Smooth muscle cell (in vitro differentiated cells): ENCODE results near the gene MRFAP1. TPM values are rescaled to one million over a fixed set of nuclear protein-coding genes. Genes with fewer than 3 reads are reported as not detected.

Experiments
- DNase-seq: peaks from one replicate; lab custom pipeline; 2025; ENCODE audit not compliant: unreplicated experiment; lab: John Stamatoyannopoulos, UW
- H2AFZ ChIP-seq: fragments of 200-600 bp; sonication (generic); 2 replicates; pipeline ENCODE4 v1.6.0; 2016; ENCODE audit warnings: antibody characterized with exemption, low read depth, mild to moderate bottlenecking
- H3F3A ChIP-seq: fragments of 200-600 bp; sonication (generic); 2 replicates; pipeline ENCODE4 v1.6.0; 2017; ENCODE audit warnings: antibody characterized with exemption, low read depth
- H3K27ac ChIP-seq: fragments of 200-600 bp; sonication (generic); 2 replicates; pipeline ENCODE4 v1.5.1; 2016; ENCODE audit warnings: low read depth, mild to moderate bottlenecking
- H3K27me3 ChIP-seq: fragments of 200-600 bp; sonication (generic); 2 replicates; pipeline ENCODE4 v1.6.1; 2016; ENCODE audit warnings: low read depth, mild to moderate bottlenecking
- H3K36me3 ChIP-seq: fragments of 200-600 bp; sonication (generic); 2 replicates; pipeline ENCODE4 v1.5.1; 2016; ENCODE audit warnings: low read depth
- H3K4me1 ChIP-seq: fragments of 200-600 bp; sonication (generic); 2 replicates; pipeline ENCODE4 v1.5.1; 2016; ENCODE audit warnings: low read depth
- H3K4me2 ChIP-seq: fragments of 200-600 bp; sonication (generic); 2 replicates; pipeline ENCODE4 v1.6.0; 2016; ENCODE audit warnings: mild to moderate bottlenecking
- H3K4me3 ChIP-seq: fragments of 200-600 bp; sonication (generic); 2 replicates; pipeline ENCODE4 v1.5.1; 2016; ENCODE audit warnings: mild to moderate bottlenecking
- H3K79me2 ChIP-seq: fragments of 200-600 bp; sonication (generic); 2 replicates; pipeline ENCODE4 v1.6.0; 2016; ENCODE audit warnings: low read depth, mild to moderate bottlenecking
- H3K9ac ChIP-seq: fragments of 200-600 bp; sonication (generic); 2 replicates; pipeline ENCODE4 v1.6.0; 2016; ENCODE audit warnings: low read depth
- H3K9me3 ChIP-seq: fragments of 200-600 bp; sonication (generic); replicated peaks from 2 replicates; pipeline ENCODE4 v1.5.1; 2016; ENCODE audit warnings: low read depth
- H4K20me1 ChIP-seq: fragments of 200-600 bp; sonication (generic); 2 replicates; pipeline ENCODE4 v1.6.0; 2016; ENCODE audit warnings: low read depth
- CTCF ChIP-seq: fragments of 200-600 bp; sonication (generic); IDR thresholded peaks from 2 replicates; pipeline ENCODE4 v1.5.1; 2017; ENCODE audit warnings: borderline replicate concordance, mild to moderate bottlenecking, antibody characterized with exemption; ENCODE audit not compliant: insufficient read depth, poor library complexity, severe bottlenecking
- WGBS: methylation state at CpG from one replicate; pipeline ENCODE4 v1.1.7; 2016; ENCODE audit warnings: low lambda C conversion rate; 5-methylcytosine and 5-hydroxymethylcytosine counted together
- polyA plus RNA-seq: library from polyadenylated mRNA; unstranded; fragments of >200 nt; fragmentation: Nextera tagmentation; extraction: Ambion mirVana; gene quantifications from 2 replicates; pipeline ENCODE4 v1.2.1, GENCODE V29; 2016
- total RNA-seq: library from RNA; depleted of rRNA; stranded (reverse); fragments of >200 nt; gene quantifications from 2 replicates; pipeline ENCODE4 v1.2.3, GENCODE V29; 2014

Gene MRFAP1
- total and polyA plus RNA-seq, 2 experiments from 2014 or later = 165 to 206 TPM

GRCh38 chr4:6665320-6665654, 24.8 kb downstream of the MRFAP1 start:
- no peak for TF ChIP-seq CTCF
- Histone ChIP-seq H3K9ac (no peak overlapping the region), H3K4me3 (no peak overlapping the region), H3K27me3 (no peaks in the 10 kb centered on the region), H3K9me3 (no peaks in the 10 kb centered on the region), H3K4me2 (no peak overlapping the region), H2AFZ (no peak overlapping the region), H3K79me2 (no peaks in the 10 kb centered on the region), H3K4me1 (no peaks in the 10 kb centered on the region), H3K36me3 (no peaks in the 10 kb centered on the region), H3K27ac (no peak overlapping the region), H4K20me1 (no peaks in the 10 kb centered on the region), H3F3A (no peaks in the 10 kb centered on the region)
- no peak for DNase-seq
- WGBS = 99% methylated on average over 9 of the region's 9 CpGs

GRCh38 chr4:6668391-6668790, 27.9 kb downstream of the MRFAP1 start:
- Histone ChIP-seq H3K79me2 (no peaks in the 10 kb centered on the region), H4K20me1 (no peaks in the 10 kb centered on the region), H3F3A (no peaks in the 10 kb centered on the region), H3K4me2 (no peak overlapping the region), H3K4me1 (no peaks in the 10 kb centered on the region), H3K27me3 (no peaks in the 10 kb centered on the region), H3K9ac (no peak overlapping the region), H3K27ac (no peak overlapping the region), H3K9me3 (no peaks in the 10 kb centered on the region), H3K36me3 (no peaks in the 10 kb centered on the region), H2AFZ (no peak overlapping the region), H3K4me3 (no peak overlapping the region)
- no peak for TF ChIP-seq CTCF
- DNase-seq = no peak
- WGBS = 86% methylated on average over 11 of the region's 11 CpGs

GRCh38 chr4:6671648-6672047, 31.2 kb downstream of the MRFAP1 start:
- Histone ChIP-seq H3F3A (no peaks in the 10 kb centered on the region), H3K27me3 (no peaks in the 10 kb centered on the region)

More at GRCh38 chr4:6671648-6672047, 31.2 kb downstream of the MRFAP1 start:
- no peak for DNase-seq
- Histone ChIP-seq H4K20me1 (peaks cover 20% of the 10 kb centered on the region), H3K4me1 (peaks cover 22% of the 10 kb centered on the region), H3K4me2 (no peak overlapping the region), H3K27ac (no peak overlapping the region), H3K9me3 (no peaks in the 10 kb centered on the region), H3K9ac (no peak overlapping the region), H2AFZ (no peak overlapping the region), H3K79me2 (peaks cover 16% of the 10 kb centered on the region), H3K36me3 (no peaks in the 10 kb centered on the region), H3K4me3 (no peak overlapping the region)
- no peak for TF ChIP-seq CTCF
- 87% methylated on average over 1 of the region's 1 CpG for WGBS
